Skin epidermis (tissue), 12 donors: ENCODE measurements around the gene ADORA3.

Experiments
- H3K27ac ChIP-seq, 21 experiments: fragments of 200-600 bp; sonication (generic) in 11 of 21; one replicate each; pipeline ENCODE4 v1.5.0; 2020; ENCODE audit warnings: mild to moderate bottlenecking in 3 of 21, inconsistent platforms in 2 of 21, moderate library complexity in 2 of 21
- H3K4me3 ChIP-seq, 7 experiments: fragments of 200-600 bp; sonication (generic) in 2 of 7; one replicate each; pipeline ENCODE4 v1.5.0; 2020; ENCODE audit warnings: inconsistent platforms in 2 of 7, mild to moderate bottlenecking in 2 of 7, moderate library complexity in 1 of 7

Gene ADORA3

GRCh38 chr1:111511370-111511769 lies 7.9 kb upstream of the ADORA3 start:
- Histone ChIP-seq H3K27ac (peak overlapping the region in 1 of 21 experiments; percentile 66), H3K4me3 (no peak overlapping the region)

DNA sequence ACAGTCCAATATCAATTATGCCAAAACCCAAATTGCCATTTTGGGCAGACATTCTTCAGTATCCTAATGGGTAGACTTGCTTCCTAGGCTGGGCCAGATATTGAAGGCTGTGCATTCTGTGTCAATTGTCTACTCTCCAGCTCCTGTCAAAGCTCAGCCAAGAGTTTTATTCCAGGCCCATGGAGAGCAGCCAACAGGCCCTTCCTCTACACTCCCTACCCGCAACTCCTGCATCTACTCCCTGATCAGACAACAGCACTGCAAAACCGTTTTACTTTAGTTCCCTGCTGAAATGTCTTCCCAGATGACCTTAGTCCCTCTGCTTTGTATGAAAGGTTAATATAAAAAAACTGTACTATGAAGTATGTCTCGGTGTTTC lies 6.6 kb upstream of the ADORA3 start:
- H3K4me3 ChIP-seq = no peak overlapping the region
- peak overlapping the region in 2 of 21 experiments; percentile 12 to 36 for H3K27ac ChIP-seq

DNA sequence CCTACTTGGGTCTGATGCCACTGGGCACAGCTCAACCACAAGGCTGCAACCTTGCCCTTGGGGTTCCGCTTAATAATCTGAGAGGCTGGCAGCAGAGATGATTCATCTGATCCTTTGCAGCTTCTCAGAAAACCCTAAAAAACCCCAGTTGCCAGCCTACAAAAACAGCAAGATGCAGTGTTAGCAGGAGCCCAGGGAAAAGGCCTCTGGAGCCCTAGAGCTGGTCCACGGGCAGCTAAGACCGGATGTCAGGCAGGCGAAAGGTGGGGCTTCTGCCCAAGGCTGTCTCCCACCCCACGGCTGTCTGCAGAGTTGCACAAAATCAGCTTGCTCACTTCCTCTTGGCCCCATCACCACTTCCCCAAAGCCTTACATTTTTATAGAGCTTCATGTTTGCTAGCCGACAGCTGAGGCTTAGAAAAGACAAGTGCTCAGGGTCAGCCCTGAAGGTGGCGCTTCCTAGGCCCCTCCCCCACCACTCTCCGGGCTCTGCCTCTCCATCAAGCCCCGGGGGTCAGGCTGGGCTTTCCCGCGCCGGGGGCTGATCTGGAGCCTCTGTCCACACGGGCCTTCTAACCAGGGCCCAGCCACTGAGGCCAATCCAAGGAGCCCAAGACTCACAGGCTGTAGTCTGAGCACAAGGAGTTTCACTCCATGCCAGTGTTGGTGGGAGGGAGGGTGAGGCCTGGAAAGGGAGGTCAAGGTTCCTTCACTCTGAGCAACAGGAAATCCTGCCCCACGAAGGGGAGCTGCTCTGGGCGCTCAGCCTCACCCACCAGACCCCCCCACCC lies 4.2 kb upstream of the ADORA3 start:
- Histone ChIP-seq H3K27ac (peak overlapping the region; percentile 70 to 100 (median 91)), H3K4me3 (peak overlapping the region in 6 of 7 experiments; percentile 1 to 32 (median 16))

DNA sequence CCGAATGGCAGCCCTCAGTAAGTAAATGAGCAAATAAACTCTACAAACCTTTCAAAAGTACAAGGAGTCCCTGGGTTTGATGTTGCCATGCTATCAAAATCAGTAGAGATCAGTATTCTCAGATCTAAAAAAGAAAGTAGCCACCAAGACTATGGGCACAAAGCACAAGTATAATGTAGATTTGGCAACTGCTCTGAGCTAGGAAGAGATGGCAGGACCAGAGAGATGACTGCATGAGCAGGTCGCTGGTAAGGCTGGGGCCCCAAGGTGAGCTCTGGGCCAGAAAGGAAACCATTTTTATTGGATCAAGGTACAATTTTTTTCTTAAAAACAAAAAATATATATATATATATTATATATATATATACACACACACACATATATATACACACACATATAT lies 3.1 kb upstream of the ADORA3 start:
- no peak overlapping the region for H3K4me3 ChIP-seq
- peak overlapping the region in 13 of 21 experiments; percentile 55 to 100 (median 68) for H3K27ac ChIP-seq

GRCh38 chr1:111505641-111506119 lies 2.2 kb upstream of the ADORA3 start:
- Histone ChIP-seq H3K27ac (peak overlapping the region in 15 of 21 experiments; percentile 18 to 100 (median 65)), H3K4me3 (no peak overlapping the region)

GRCh38 chr1:111504097-111504496 lies 664 bp upstream of the ADORA3 start:
- H3K27ac ChIP-seq = peak overlapping the region in 9 of 21 experiments; percentile 17 to 100 (median 69)
- H3K4me3 ChIP-seq = no peak overlapping the region

DNA sequence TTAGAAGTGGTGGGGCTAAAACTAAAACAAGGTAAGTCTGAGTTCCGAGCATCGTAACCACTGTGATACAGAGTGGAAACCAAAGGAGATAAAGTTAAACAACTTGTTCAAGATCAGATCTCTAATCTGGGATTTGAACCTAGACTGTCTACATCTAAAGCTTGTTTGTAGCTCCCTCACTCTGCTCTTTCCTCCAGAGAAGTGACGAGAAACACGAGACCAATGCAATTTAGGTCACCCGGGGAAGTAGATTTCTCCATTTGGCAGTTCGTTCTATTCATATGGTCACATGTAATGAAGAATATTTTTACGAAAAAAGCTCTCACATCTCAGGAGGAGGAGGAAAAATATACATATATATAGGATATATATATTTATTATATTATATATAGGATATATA lies 1.8 kb downstream of the ADORA3 start:
- Histone ChIP-seq H3K4me3 (no peak overlapping the region), H3K27ac (peak overlapping the region in 1 of 21 experiments; percentile 29)

DNA sequence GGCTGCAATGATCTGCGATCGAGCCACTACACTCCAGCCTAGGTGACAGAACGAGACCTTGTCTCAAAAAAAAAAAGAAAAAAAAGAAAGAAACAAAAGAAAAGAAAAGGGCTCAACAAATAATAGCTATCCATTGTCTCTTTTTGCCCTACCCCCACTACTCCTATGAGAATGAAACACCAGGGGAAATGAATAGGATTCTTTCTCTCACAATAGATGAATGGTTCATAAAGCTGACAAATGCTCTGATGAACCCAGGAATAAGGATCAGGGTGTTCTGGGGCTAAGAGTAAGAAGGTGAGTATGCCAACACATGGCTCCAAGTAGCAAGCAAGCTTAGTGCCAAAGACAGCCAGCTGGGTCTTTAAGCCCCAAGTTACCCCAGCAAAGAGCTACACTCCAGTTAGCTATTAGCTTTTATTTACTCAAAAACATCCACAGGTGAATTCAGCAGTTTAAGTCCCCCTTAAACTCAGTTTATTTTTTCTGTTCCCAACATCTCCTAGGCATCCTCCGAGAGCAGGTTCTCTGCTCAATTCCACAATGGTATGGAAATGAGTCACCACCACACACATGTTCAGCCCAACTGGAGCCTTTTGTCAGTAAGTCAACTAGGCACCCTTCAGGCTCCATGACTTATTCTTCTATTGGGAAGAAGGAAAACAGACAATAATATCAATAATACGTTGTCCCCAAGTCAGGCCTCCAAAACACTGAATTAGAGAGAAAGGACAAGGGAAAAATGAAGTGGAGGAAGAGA lies 4.2 kb downstream of the ADORA3 start:
- Histone ChIP-seq H3K4me3 (no peak overlapping the region), H3K27ac (no peak overlapping the region)

GRCh38 chr1:111497592-111497991 lies 5.8 kb downstream of the ADORA3 start:
- H3K27ac ChIP-seq = no peak overlapping the region
- H3K4me3 ChIP-seq = no peak overlapping the region

DNA sequence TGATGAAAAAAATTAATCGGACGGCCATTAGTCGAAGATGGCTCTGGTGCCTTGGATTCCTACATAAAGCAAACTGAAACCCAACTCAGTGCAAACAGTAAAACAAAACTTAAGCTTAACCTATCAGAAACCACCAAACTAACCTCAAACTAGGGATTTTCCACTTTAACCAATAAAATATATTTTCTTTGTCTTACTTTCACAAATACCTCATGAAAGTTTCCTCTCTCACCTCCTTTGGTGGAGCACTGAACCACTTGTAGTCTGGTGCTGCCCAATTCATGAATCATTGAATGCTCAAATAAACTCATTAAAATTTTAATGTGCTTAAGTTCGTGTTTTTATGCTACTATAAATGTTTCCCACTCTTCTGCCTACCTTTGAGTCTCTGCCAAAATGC lies 7.0 kb downstream of the ADORA3 start:
- H3K27ac ChIP-seq = no peak overlapping the region
- no peak overlapping the region for H3K4me3 ChIP-seq

- Histone ChIP-seq H3K27ac (peak overlapping the region in 1 of 21 experiments; percentile 75), H3K4me3 (no peak overlapping the region)
These were observed 12.4 kb downstream of the ADORA3 start for GRCh38 chr1:111491070-111491469.

- Histone ChIP-seq H3K27ac (peak overlapping the region in 5 of 21 experiments; percentile 9 to 75 (median 42)), H3K4me3 (no peak overlapping the region)
These were observed 13.2 kb downstream of the ADORA3 start for GRCh38 chr1:111490220-111490619.

DNA sequence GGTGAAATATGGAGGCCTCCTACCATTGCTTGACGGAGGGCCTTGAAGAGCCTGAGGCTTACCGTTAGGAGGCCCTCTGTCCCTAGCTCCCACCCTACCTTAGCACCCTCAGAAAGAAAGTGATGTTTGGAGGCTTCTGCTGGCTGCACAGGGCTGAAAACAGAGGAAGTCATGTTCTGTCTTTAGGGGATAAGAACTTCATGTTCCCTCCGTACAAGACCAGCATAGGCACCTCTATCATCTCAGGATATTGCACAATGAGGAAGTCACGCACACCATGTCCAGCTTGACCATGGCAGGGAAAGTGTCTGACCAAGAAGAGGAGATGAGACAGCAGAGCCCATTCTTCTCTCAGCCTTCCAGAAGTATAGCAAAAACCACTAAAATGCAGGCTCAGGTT lies 13.8 kb downstream of the ADORA3 start:
- Histone ChIP-seq H3K27ac (peak overlapping the region in 6 of 21 experiments; percentile 1 to 75 (median 48)), H3K4me3 (no peak overlapping the region)

DNA sequence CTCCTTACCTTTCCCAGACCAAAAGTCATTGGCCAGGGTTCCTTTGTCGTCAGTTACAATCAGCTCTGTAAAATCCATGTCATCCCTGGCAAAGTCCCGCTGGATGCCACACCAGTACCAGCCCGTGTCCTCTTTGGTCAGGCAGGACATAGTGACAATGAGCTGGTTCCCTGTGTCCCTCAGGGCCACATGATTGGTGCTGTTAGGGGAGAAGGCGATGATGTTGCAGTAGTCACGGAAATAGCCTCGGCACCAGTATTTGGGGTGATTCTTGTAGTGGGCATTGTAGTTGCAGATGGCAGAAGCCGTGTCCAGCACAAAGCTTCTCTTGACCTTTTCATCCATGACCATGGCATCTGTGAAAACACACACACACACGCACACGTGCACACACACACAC lies 14.8 kb downstream of the ADORA3 start:
- H3K27ac ChIP-seq = peak overlapping the region in 1 of 21 experiments; percentile 75
- no peak overlapping the region for H3K4me3 ChIP-seq

- H3K4me3 ChIP-seq = no peak overlapping the region
- no peak overlapping the region for H3K27ac ChIP-seq
These were observed 16.3 kb downstream of the ADORA3 start for GRCh38 chr1:111487133-111487532.

DNA sequence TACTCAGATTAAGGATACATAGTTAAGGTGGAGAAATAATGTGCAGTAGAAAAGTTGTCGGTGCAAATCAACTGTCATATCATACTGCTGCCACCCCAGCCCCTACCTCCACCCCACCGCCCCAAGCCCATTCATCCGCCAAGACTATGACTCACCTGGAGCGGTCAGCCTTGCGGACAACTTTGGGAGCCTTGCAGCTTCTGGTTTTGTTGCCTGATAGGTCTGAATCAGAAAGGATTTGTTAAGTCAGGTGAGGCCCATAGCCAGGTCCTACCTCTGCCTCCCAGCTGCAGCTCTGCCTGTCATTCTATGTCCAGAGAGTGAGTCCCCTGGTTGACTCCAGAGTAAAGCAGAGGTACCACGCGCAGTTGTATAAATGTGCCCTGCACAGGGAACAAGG lies 17.0 kb downstream of the ADORA3 start:
- H3K4me3 ChIP-seq = no peak overlapping the region
- no peak overlapping the region for H3K27ac ChIP-seq

DNA sequence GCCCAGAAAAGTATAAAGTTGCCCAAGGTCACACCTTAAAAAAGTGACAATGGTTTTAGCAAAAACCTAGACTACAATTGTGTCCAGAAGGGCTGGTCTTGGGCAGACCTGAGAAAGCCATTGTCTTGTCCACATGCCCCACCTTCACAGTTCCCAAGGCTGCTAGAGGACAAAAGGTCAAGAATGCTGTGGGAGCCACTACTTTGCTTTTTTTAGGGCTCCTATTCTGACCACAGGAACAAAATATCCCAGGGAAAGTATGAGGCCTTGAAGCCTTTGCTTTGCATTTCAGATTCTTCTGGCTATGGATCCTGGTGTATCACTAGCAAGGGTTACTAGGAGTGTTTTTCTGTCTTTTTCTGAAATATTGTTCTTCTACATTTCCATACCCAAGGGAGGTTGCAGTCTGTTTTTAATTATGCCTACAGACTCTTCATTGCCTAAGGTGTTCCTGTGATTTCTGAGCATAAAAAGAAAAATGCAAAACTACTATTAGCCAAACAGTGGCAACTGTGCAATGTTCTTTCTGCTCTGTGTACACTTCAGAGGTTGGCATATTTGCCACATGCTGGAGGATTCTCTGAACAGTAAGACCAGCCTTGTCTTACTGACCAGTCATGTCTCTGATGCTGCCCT lies 18.9 kb downstream of the ADORA3 start:
- H3K27ac ChIP-seq = peak overlapping the region in 1 of 21 experiments; percentile 13
- H3K4me3 ChIP-seq = no peak overlapping the region

DNA sequence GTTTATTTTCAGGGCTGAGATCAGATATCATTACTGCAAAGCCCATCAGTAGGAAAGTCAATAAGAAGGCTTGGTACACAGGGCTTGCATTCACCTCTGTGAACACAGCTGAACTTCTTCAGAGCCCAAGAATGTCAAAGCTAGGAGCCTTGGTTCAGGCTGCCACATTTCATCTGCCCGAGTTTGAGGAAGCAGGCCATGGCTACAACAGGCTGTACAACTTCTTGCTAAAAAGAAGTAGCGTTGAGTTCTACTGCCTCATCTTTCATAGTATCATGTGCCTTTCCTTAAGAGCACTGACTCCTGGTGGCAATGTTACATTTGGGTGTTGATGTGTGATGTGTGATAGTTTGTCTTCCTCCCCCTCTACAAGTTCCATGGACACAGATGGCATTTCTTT lies 19.6 kb downstream of the ADORA3 start:
- peak overlapping the region in 1 of 21 experiments; percentile 55 for H3K27ac ChIP-seq

GRCh38 chr1:111483166-111483565 lies 20.3 kb downstream of the ADORA3 start:
- no peak overlapping the region for H3K27ac ChIP-seq
- no peak overlapping the region for H3K4me3 ChIP-seq

More for the DNA sequence above, 19.6 kb downstream of the ADORA3 start:
- H3K4me3 ChIP-seq = no peak overlapping the region
